ENCODE data around the gene SEC14L1.
"Not testable (repeated sequence)": the region's sequence is repeated elsewhere in the genome, so short reads cannot be mapped to it uniquely, and the experiment has no call there.

The SEC14L1 gene

DNA sequence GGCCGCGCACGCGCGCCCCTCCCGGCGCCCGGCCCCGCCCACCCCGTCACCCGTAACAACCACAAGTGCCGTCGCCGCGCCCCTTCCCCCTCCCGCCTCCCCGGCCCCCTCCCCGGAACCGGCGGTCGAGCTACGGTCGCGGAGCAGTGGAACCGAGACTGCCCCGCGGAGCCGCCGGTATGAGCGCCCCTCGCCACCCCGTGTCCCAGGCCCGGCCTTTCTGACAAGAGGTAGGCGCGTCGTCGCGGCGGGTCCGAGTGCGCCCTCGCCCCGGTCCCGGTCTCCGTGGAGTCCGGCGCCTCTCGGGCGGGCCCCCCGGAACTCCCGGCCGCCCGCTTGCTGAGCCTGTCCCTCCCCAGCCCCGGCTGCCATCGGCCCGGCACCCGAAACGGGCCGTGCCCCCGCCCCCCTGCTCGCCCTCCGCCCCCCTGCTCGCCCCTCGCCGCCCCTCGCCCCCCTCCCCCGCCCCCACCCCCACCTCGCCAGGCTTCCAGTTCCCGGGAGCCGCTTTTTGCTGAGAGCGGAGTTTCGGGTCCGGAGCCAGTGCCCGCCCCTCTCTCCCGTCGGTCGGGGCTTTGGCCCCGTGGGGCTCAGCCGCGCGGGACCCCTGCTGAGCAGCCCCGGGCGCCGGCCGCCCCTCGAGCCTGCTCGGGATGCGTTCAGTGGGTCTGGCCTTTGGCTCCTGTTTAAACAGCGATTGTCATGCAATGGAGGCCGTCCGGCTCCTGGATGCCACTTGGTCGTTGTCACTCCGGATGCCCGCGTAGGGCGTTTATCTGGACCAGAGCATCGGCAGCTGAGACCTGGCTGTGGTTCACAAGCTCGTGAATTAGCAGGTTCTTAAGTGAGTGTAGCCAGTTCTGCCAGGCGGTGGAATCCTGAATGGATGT lies at the start of gene SEC14L1:
TSS of gene SEC14L1 (plus strand) at position 92 of the 890 bp plus-strand sequence. CDS start 2,628 bp downstream, outside the sequence.
- DNase-seq = peak; percentile 60

DNA sequence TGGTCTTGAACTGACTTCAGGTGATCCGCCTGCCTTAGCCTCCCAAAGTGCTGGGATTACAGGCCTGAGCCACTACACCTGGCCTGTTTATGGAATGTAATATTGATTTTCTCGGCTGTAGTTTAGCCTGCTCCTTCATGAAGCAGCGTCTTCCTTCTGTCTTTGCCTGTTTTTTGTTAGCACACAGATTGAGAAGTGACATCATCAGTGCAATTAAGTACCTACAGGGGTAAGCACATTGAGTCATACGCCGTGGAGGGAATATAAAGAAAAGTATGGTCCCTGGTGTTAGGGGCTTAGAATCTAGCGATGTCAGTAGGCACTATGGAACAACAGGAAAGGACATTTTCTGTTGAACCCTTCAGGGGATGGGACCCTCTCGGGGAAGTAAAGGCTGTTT lies 48.7 kb upstream of the SEC14L1 start:
- DNase-seq = no peak

GRCh38 chr17:77095461-77095860 lies 45.3 kb upstream of the SEC14L1 start:
- DNase-seq = no peak

- DNase-seq = no peak
Measured at GRCh38 chr17:77096570-77097214, 44.1 kb upstream of the SEC14L1 start.

DNA sequence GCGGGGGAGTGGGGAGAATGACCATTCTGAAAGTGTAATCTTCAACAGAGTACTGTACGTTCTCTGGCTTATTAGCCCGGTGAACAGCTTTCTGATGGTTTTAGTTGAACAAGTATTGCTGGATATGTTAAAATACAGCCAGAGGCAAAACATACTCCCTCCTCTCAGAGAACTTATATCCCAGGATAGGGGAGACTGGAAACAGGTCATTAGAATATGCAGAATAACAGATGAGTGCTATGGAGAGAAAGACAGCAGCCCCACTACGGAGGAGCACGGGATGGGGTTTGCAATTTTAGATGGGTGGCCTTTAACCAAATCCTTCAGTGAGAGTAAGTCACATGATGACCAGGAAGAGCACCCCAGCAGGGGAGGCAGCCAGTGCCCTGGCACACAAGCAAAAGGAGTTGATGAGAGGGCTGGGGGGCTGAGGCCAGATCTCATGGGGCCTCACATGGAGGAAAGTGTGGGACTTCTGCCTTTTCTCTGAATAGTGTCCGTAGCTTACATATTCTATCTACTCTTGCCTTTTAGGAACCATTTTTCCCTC lies 43.1 kb upstream of the SEC14L1 start:
- no peak for DNase-seq

GRCh38 chr17:77098884-77099545 lies 41.8 kb upstream of the SEC14L1 start:
- no peak for DNase-seq

DNA sequence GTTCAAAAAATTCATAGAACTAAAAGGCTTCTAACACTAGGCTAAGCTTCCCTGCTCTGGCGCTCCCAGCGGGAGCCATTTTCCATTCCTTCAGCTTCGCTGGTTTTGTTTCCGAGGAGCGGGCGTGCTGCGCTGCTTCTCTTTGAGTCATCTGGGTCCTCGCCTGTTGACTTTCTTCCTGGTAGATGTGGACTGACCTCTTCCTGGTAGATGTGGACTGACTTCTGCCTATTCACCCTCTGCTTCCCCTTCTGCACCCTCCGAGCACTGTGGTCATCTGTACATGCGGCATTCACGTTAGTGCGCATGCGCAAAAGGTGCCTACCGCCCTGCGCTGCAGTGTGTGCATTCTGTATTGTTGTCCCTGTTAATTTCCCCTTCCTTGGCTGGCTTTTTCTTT lies 40.8 kb upstream of the SEC14L1 start:
- DNase-seq = no peak

DNA sequence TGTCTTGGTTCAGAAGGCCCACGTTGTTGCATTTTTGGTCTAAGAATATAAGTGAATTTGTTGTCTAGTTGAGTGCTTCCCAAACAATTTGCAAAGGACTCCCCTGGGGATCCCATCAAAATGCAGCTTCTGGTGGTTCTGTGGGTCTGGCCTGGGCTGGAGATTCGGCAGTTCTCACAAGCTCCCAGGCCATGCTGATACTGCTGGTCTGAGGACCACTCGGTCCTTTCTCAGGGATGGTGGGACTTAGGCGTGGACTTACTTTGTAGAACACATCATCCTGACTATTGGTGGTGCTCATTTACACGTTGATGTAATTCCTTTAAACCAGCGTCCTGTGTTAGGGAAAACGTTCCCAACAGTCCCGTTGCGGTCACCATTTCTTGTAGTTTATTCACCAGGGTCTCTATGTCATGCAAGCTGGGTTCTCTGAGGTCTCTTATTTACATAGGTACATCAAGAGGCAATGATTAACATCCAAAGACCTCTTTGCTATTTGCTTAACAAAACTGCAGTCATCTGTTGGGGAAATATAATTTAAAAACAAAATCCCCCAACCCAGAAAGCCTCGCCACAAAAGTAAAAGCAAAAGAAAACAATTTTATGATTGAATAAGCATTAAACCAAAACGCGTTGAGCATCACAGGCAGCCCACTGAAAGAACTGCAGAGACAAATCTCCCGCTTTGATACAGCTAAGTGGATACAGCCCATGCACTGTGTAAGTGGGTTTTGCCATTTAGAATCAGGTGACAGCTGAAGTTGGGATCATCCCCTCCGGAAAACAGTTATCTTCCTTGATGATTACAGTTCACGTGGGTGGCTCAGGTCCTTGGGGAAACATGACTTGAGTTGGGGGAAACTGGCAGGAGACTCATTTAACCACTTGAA lies 39.0 kb upstream of the SEC14L1 start:
- no peak for DNase-seq

- DNase-seq = not testable (repeated sequence)
Measured at GRCh38 chr17:77102411-77103134, 38.2 kb upstream of the SEC14L1 start.

GRCh38 chr17:77105706-77106105 lies 35.1 kb upstream of the SEC14L1 start:
- DNase-seq = no peak

DNA sequence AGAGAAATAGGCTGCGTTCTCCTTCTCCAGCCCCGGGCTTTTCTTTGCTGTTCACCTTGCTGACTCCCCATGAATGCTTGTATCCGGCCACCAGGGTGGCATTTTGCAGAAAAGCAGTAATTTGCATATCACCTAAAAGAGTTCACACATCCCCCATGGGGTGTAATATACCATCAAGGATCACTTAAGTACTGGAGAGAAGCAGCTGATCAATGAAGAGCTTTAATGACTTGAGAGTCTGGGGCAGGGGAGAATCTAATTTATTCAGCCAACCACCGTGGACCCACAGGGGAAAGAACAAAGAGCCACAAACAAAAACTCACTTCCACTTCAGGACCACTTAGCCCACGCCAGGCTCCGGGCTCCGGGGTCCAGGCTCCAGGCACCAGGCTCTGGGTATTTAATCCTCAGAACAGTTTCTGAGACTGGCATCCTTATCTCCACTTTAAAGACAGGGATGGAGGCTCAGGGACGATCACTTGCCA lies 33.9 kb upstream of the SEC14L1 start:
- DNase-seq = no peak

DNA sequence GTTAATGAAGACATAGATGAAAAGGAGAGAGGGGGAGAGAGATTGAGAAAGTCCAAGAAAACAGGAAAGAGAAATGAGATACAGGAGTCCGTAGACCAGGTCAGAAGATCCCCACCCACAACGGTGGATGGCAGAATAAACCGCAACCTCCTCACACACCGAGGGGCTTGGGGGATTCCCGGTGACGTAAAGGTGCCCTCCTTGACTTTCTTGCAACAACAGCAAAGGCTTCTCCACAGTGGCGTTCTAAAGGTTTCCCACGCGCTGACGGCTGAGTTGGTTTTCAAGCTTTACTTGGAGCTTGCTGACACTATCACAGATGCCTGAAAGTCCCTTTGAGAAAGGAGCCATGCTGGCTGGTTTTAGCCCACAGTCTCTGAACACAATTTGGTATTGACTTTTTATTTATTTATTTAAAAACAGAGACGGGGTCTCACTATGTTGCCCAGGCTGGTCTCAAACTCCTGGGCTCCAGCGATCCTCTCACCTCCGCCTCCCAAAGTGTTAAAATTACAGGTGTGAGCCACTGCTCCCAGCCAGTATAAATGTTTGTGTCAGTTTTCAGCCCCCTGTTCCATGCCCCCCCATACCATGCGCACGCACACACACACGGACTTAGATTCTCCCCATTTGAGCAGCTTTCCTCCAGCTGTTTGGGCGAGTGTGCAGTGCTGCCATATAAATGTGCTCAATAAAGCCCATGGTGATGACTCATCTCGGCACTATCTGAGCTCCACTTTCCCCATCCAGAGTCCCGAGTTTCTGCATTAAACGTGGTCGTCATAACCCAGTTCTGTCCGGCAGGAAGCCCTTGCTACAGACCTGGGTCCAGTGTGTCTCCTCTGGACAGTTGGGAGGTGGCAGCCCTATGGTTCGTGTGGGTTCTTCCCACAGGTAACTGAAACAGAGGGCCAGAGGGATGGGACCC lies 33.0 kb upstream of the SEC14L1 start:
- DNase-seq = no peak

- DNase-seq = no peak
Measured at GRCh38 chr17:77109159-77109759, 31.5 kb upstream of the SEC14L1 start.

DNA sequence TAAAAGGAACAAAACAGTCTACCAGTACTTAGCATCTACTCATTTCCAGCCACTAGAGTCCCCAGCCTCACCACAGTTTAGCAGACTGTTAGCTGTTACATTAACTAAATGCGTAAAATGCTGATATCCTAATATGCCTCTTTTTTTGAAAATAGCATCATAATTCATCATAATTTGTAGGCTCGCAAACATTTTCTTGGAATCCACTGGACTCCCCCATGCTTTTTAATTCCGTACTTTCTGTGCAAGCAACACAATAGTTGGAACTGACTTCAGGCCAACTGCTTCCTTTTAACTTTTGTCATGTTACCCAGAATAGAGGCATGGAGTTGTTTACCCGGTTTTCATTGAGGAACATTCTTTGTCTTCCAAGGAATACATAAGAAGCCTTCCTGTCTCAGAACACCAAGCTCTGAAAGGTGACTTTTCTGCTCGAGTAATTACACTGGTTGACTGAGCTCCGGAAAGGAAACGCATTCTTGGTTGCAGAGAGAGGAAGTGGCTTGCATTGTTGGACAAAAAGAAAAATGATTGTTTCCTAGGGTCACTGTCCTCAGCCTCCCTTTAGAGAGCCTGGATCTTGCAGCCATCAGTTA lies 30.9 kb upstream of the SEC14L1 start:
- no peak for DNase-seq

DNA sequence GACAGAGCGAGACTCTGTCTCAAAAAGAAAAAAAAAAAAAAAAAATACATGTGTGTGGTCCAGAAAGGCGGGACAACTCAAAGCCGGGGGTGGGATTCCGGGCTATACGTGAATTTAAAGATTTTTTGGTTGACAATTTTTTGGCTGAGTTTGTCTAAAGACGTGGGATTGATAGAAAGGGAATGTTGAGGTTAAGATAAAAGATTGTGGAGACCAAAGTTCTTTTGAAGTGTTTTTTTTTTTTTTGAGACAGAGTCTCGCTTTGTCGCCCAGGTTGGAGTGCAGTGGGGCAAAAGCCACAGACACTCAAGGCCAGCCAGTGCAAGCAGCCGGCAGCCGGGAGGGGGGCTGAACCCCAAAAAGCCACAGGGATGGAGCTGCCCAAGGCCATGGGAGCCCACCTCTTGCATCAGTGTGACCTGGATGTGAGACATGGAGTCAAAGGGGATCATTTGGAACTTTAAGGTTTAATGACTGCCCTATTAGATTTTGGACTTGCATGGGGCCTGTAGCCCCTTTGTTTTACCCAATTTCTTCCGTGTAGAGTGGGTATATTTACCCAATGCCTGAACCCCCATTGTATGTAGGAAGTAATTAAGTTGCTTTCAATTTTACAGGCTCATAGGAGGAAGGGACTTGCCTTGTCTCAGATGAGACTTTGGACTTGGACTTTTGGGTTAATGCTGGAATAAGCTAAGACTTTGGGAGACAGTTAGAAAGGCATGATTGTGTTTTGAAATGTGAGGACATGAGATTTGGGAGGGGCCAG lies 29.4 kb upstream of the SEC14L1 start:
- DNase-seq = not testable (repeated sequence)

- no peak for DNase-seq
Measured at GRCh38 chr17:77111934-77112296, 28.9 kb upstream of the SEC14L1 start.

GRCh38 chr17:77115510-77115909 lies 25.3 kb upstream of the SEC14L1 start:
- DNase-seq = no peak

DNA sequence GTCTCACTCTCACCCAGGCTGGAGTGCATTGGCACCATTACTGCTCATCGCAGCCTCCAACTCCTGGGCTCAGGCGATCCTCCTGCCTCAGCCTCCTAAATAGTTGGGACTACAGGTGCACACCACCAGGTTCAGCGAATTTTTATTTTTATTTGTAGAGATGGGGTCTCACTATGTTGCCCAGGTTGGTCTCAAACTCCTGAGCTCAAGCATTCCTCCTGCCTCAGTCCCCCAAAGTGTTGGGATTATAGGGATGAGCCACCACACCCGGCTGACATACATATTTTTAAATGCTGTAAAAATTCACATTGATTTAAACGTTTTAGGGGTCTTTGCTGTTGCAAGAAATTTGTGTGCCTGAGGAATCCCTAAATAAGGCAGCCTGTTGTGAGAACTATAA lies 24.8 kb upstream of the SEC14L1 start:
- no peak for DNase-seq
